ENCODE results near the gene ST6GALNAC3. TPM values are rescaled to one million over a fixed set of nuclear protein-coding genes. Genes with fewer than 3 reads are reported as not detected.

ST6GALNAC3 gene
- polyA plus RNA-seq, 2 of the 4 experiments (the other 2 are of a cell fraction), result 1.1 to 1.2 TPM

DNA sequence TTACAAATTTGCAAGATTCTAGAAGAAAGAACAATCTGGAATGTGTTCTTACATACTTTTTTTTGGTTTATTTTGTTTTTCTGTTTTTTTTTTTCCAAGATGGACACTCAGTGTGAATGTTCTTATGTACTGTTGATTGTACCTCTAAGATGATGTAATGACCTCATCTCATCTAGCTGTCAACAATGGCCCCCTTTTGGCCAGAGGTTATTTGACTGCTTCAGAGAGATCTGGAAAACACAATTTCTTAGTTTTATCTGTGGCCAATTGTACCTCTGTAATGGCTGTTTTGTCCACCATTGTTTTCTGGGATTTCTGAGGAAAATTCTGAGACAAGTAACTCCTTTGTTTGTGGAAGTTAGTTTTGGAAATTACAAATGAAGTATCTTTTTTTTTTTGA, 38.9 kb downstream of the ST6GALNAC3 start (continued):
- TF ChIP-seq, protein P1, sequence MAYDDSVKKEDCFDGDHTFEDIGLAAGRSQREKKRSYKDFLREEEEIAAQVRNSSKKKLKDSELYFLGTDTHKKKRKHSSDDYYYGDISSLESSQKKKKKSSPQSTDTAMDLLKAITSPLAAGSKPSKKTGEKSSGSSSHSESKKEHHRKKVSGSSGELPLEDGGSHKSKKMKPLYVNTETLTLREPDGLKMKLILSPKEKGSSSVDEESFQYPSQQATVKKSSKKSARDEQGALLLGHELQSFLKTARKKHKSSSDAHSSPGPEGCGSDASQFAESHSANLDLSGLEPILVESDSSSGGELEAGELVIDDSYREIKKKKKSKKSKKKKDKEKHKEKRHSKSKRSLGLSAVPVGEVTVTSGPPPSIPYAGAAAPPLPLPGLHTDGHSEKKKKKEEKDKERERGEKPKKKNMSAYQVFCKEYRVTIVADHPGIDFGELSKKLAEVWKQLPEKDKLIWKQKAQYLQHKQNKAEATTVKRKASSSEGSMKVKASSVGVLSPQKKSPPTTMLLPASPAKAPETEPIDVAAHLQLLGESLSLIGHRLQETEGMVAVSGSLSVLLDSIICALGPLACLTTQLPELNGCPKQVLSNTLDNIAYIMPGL (CRISPR knock-in tag; IDR thresholded peaks at IDR 0.05; ENCODE audit: borderline replicate concordance), result no peak
- TF ChIP-seq POLR2AphosphoS2 (conservative IDR thresholded peaks at IDR 0.05; ENCODE audit: low read length), result no peak
- TF ChIP-seq FOSB (CRISPR knock-in tag; IDR thresholded peaks at IDR 0.05), result no peak
- TF ChIP-seq NR3C1 (IDR thresholded peaks at IDR 0.05), result no peak

DNA sequence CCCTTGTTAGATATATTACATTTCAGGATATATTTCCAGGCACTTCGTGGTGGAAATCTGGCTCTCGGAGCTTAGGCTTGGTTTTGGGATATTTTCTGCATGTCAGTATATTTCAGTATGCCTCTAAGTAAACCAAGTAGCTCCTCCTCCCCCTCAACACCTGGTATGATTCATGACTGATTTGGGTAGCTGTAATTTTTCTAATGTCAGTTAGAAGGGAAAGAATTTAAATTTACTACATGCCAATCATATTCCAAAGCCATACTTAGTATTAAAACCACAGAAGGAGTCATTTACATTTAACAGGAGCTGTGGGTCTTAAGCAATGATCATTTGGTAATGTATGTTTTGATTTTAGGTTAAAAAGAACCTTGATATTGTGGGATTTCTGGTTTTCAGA, 40.6 kb downstream of the ST6GALNAC3 start:
- DNase-seq (ENCODE audit: low read depth in 1 of 2, low spot score in 1 of 2), result no peak
- no peak overlapping the region for H3K27ac ChIP-seq
- H3K9me3 ChIP-seq, result no peaks in the 10 kb centered on the region
- 83% methylated on average over 2 of the region's 2 CpGs for WGBS (ENCODE audit: missing lambda C conversion rate)
- no peak for FAIRE-seq
- H3K4me1 ChIP-seq, result peaks cover 11% of the 10 kb centered on the region; the same call in 2 of the 3 replicates
- TF ChIP-seq PHF8 (IDR thresholded peaks at IDR 0.05; ENCODE audit: borderline replicate concordance, low read depth) (no peak), FOSL2 (IDR thresholded peaks at IDR 0.05) (no peak), FOSL2 (CRISPR knock-in tag; IDR thresholded peaks at IDR 0.05) (no peak), NR3C1 (IDR thresholded peaks at IDR 0.05) (no peak), NPAS2 (CRISPR knock-in tag; IDR thresholded peaks at IDR 0.05; ENCODE audit: borderline replicate concordance) (no peak), HOXB5 (CRISPR knock-in tag; IDR thresholded peaks at IDR 0.05) (no peak), EHMT2 (IDR thresholded peaks at IDR 0.05; ENCODE audit: low read depth) (no peak), KDM1A (IDR thresholded peaks at IDR 0.05; ENCODE audit: low read depth) (no peak), RARB (CRISPR knock-in tag; IDR thresholded peaks at IDR 0.05) (no peak), RFX5 (IDR thresholded peaks at IDR 0.05) (no peak), EHF (CRISPR knock-in tag; IDR thresholded peaks at IDR 0.05) (no peak), FOXS1 (CRISPR knock-in tag; IDR thresholded peaks at IDR 0.05) (no peak), TFCP2L1 (CRISPR knock-in tag; IDR thresholded peaks at IDR 0.05) (no peak), RAD21 (conservative IDR thresholded peaks at IDR 0.05 in 1 of 2, IDR thresholded peaks at IDR 0.05 in 1 of 2) (no peak), KDM5A (IDR thresholded peaks at IDR 0.05) (no peak), ZNF302 (CRISPR knock-in tag; IDR thresholded peaks at IDR 0.05) (no peak)
- TF ChIP-seq, protein P2, sequence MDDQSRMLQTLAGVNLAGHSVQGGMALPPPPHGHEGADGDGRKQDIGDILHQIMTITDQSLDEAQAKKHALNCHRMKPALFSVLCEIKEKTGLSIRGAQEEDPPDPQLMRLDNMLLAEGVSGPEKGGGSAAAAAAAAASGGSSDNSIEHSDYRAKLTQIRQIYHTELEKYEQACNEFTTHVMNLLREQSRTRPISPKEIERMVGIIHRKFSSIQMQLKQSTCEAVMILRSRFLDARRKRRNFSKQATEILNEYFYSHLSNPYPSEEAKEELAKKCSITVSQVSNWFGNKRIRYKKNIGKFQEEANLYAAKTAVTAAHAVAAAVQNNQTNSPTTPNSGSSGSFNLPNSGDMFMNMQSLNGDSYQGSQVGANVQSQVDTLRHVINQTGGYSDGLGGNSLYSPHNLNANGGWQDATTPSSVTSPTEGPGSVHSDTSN (IDR thresholded peaks at IDR 0.05), result no peak
- TF ChIP-seq, protein P3, sequence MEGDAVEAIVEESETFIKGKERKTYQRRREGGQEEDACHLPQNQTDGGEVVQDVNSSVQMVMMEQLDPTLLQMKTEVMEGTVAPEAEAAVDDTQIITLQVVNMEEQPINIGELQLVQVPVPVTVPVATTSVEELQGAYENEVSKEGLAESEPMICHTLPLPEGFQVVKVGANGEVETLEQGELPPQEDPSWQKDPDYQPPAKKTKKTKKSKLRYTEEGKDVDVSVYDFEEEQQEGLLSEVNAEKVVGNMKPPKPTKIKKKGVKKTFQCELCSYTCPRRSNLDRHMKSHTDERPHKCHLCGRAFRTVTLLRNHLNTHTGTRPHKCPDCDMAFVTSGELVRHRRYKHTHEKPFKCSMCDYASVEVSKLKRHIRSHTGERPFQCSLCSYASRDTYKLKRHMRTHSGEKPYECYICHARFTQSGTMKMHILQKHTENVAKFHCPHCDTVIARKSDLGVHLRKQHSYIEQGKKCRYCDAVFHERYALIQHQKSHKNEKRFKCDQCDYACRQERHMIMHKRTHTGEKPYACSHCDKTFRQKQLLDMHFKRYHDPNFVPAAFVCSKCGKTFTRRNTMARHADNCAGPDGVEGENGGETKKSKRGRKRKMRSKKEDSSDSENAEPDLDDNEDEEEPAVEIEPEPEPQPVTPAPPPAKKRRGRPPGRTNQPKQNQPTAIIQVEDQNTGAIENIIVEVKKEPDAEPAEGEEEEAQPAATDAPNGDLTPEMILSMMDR (IDR thresholded peaks at IDR 0.05), result no peak
- TF ChIP-seq, protein P4, sequence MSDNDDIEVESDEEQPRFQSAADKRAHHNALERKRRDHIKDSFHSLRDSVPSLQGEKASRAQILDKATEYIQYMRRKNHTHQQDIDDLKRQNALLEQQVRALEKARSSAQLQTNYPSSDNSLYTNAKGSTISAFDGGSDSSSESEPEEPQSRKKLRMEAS (IDR thresholded peaks at IDR 0.05), result no peak
- POLR2A ChIA-PET, result no interaction called here
- no peak overlapping the region for H3K4me2 ChIP-seq
- H3K4me3 ChIP-seq, result no peak overlapping the region
- ATAC-seq, result no peak
- CTCF ChIA-PET, result interaction anchor here (1.3 kb wide), 1 partner anchor 39 kb away, joined by 3 read pairs; no protein-coding TSS in a partner anchor

DNA sequence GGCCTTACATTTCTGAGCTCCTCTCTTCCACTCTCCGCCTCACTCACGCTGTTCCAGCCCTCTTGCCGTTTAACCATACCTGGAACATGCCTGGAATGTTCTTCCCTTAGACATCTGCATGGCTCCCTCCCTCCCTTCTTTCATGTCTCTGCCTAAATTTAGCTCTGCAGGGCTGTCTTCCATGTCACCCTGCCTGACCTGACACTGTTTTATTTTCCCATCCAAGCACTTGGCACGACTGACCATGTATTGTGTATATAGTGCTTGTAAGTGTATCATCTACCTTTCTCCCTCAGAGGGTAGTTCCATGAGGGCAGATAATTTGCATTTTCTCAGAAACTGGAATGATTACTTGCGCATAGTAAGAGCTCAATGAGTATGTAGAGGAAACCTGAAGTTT, 47.3 kb downstream of the ST6GALNAC3 start:
- FAIRE-seq, result no peak
- Histone ChIP-seq H3K4me1 (no peaks in the 10 kb centered on the region), H3K4me2 (no peak overlapping the region), H3K4me3 (no peak overlapping the region), H3K27ac (no peak overlapping the region), H3K9me3 (no peaks in the 10 kb centered on the region)
- ChIA-PET POLR2A (no interaction called here), CTCF (interaction anchor here (0.6 kb wide), 1 partner anchor 11 kb away, joined by 3 read pairs; no protein-coding TSS in a partner anchor)
- 61% methylated on average over 5 of the region's 5 CpGs for WGBS (ENCODE audit: missing lambda C conversion rate)
- ATAC-seq, result no peak
- no peak for DNase-seq (ENCODE audit: low read depth in 1 of 2, low spot score in 1 of 2)
- TF ChIP-seq, protein P5, sequence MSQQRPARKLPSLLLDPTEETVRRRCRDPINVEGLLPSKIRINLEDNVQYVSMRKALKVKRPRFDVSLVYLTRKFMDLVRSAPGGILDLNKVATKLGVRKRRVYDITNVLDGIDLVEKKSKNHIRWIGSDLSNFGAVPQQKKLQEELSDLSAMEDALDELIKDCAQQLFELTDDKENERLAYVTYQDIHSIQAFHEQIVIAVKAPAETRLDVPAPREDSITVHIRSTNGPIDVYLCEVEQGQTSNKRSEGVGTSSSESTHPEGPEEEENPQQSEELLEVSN (IDR thresholded peaks at IDR 0.05; ENCODE audit: borderline replicate concordance, low read depth), result no peak
- TF ChIP-seq ZSCAN20 (CRISPR knock-in tag; IDR thresholded peaks at IDR 0.05) (no peak), SREBF2 (IDR thresholded peaks at IDR 0.05) (no peak), TP53 (CRISPR knock-in tag; IDR thresholded peaks at IDR 0.05) (no peak), MAZ (IDR thresholded peaks at IDR 0.05; ENCODE audit: borderline replicate concordance, low read depth, low read length) (no peak), EHMT2 (IDR thresholded peaks at IDR 0.05; ENCODE audit: low read depth) (no peak), ZFP36 (IDR thresholded peaks at IDR 0.05; ENCODE audit: borderline replicate concordance, partially characterized antibody) (no peak)
- TF ChIP-seq, protein P6, sequence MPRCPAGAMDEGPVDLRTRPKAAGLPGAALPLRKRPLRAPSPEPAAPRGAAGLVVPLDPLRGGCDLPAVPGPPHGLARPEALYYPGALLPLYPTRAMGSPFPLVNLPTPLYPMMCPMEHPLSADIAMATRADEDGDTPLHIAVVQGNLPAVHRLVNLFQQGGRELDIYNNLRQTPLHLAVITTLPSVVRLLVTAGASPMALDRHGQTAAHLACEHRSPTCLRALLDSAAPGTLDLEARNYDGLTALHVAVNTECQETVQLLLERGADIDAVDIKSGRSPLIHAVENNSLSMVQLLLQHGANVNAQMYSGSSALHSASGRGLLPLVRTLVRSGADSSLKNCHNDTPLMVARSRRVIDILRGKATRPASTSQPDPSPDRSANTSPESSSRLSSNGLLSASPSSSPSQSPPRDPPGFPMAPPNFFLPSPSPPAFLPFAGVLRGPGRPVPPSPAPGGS (IDR thresholded peaks at IDR 0.05), result no peak
- TF ChIP-seq, protein P1 (CRISPR knock-in tag; IDR thresholded peaks at IDR 0.05; ENCODE audit: borderline replicate concordance), result no peak

All from A549 (cell line).